Activated T-cell treated with anti-CD3 and anti-CD28 coated beads, Interleukin-2, amount 50 U/mL, for 4 hours (primary cell): Measurements from ENCODE around the gene OCSTAMP. TPM values are rescaled to one million over a fixed set of nuclear protein-coding genes. Genes with fewer than 3 reads are reported as not detected.
A peak's percentile ranks its signal among the peaks of the same experiment; 100 is the strongest.

Source experiments
- ATAC-seq, 2 donors: fragments of 200-7000 bp; cut with Tn5 transposase; one replicate each; pipeline ENCODE4 v1.10.0; 2021
- DNase-seq: peaks from one replicate; pipeline ENCODE4 v3.0.0-alpha.2; 2020
- H3K27me3 Mint-ChIP-seq: one replicate; pipeline ENCODE4 v1.8.0; 2021; ENCODE audit warnings: low read depth, mixed read lengths
- H3K36me3 Mint-ChIP-seq: one replicate; pipeline ENCODE4 v1.8.0; 2022; ENCODE audit warnings: mixed read lengths; ENCODE audit not compliant: insufficient read depth
- H3K4me1 Mint-ChIP-seq: one replicate; pipeline ENCODE4 v1.8.0; 2021; ENCODE audit warnings: low read depth, mixed read lengths
- H3K4me3 Mint-ChIP-seq: one replicate; pipeline ENCODE4 v1.8.0; 2021; ENCODE audit warnings: mild to moderate bottlenecking, moderate library complexity, mixed read lengths
- H3K9me3 Mint-ChIP-seq: one replicate; pipeline ENCODE4 v1.8.0; 2021; ENCODE audit warnings: mixed read lengths
- total RNA-seq, 3 donors: library from RNA; stranded (reverse); gene quantifications; one replicate each; pipeline ENCODE4 v1.2.1, GENCODE V29; 2021

OCSTAMP gene
- total RNA-seq, 3 donors from 2014 or later: 0.16 TPM; not detected in 2

GRCh38 chr20:46580613-46581205 lies 30.3 kb upstream of the OCSTAMP start:
- ATAC-seq (no peak), DNase-seq (no peak)
- Mint-ChIP-seq H3K9me3 (no peaks in the 10 kb centered on the region), H3K4me3 (no peak overlapping the region), H3K36me3 (no peaks in the 10 kb centered on the region), H3K4me1 (no peaks in the 10 kb centered on the region), H3K27me3 (peaks cover 7% of the 10 kb centered on the region)

DNA sequence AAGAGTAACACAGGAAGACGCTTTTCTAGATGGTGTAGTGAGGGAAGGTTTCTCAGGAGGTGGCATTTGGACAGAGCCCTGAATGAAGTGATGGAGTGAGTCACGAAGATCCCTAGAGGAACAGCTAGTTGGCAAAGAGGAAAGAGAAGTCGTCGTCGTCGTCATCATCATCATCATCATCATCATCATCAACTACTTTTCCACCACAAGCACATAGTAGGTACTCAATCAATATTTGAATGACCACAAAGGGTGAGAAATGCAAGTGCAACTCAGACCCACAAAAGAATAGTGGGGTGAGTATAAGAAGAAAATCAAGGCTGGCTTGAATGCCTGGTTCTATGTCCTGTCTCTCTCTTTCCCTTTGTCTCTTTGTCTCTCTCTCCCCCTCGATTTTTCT lies 28.3 kb upstream of the OCSTAMP start:
- Mint-ChIP-seq H3K36me3 (no peaks in the 10 kb centered on the region), H3K4me3 (no peak overlapping the region), H3K27me3 (peaks cover 5% of the 10 kb centered on the region), H3K9me3 (no peaks in the 10 kb centered on the region), H3K4me1 (no peaks in the 10 kb centered on the region)
- no peak for DNase-seq
- ATAC-seq: no peak

DNA sequence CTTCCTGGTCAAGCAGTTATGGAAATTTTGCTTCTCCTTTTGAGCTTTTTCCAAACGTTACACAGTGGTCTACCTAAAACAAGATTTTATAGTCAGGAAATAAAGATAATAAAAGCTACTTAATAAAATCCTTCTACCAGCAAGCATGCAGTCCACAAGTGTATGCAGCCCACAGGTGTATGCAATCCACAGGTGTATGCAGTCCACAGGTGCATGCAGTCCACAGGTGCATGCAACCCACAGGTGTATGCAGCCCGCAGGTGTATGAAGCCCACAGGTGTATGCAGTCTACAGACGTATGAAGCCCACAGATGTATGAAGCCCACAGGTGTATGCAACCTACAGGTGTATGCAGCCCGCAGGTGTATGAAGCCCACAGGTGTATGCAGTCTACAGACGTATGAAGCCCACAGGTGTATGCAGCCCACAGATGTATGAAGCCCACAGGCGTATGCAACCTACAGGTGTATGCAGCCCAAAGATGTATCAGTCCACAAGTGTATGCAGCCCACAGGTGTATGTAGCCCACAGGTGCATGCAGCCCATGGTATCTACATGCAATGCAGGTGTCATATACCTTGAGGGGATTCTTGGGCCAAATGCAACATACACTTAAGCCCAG lies 26.4 kb upstream of the OCSTAMP start:
- Mint-ChIP-seq H3K36me3 (no peaks in the 10 kb centered on the region), H3K4me3 (no peak overlapping the region), H3K9me3 (no peaks in the 10 kb centered on the region), H3K27me3 (peaks cover 4% of the 10 kb centered on the region), H3K4me1 (no peaks in the 10 kb centered on the region)
- no peak for ATAC-seq
- DNase-seq: no peak

DNA sequence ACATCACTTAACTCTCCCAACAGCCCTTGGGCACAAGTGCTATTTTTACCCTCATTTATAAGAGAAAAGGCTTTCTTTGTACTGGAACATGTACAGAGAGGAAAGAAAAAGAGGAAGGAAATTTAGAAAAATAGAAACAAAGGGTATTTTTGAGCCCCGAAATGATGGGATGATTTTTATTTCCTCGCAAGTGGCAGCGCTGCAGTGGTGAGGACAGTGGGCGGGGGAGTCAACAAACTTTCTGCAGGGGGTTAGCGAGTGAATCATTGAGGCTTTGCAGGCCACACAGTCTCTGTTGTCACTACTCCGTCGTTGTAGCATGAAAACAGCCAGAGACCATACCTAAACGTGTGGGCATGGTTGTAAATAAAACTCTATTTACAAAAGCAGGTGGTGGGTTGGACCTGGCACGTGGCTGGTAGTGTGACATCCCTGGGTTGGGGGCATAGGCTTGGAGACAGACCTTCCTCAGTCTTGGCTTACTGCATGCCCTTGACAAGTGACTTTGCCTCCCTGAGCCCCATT lies 25.5 kb upstream of the OCSTAMP start:
- DNase-seq (no peak), ATAC-seq (peak; percentile 46 to 52)
- no peak overlapping the region for H3K4me3 Mint-ChIP-seq
- no peaks in the 10 kb centered on the region for H3K9me3 Mint-ChIP-seq
- H3K27me3 Mint-ChIP-seq: peaks cover 4% of the 10 kb centered on the region
- H3K4me1 Mint-ChIP-seq: no peaks in the 10 kb centered on the region
- no peaks in the 10 kb centered on the region for H3K36me3 Mint-ChIP-seq

- no peak overlapping the region for H3K4me3 Mint-ChIP-seq
- no peaks in the 10 kb centered on the region for H3K36me3 Mint-ChIP-seq
- H3K9me3 Mint-ChIP-seq: no peaks in the 10 kb centered on the region
- no peaks in the 10 kb centered on the region for H3K4me1 Mint-ChIP-seq
- no peak for DNase-seq
- ATAC-seq: no peak
- H3K27me3 Mint-ChIP-seq: peaks cover 6% of the 10 kb centered on the region
These were observed 24.9 kb upstream of the OCSTAMP start for GRCh38 chr20:46575394-46575793.

GRCh38 chr20:46573788-46574584 lies 23.5 kb upstream of the OCSTAMP start:
- no peak for ATAC-seq
- Mint-ChIP-seq H3K36me3 (no peaks in the 10 kb centered on the region), H3K27me3 (peaks cover 6% of the 10 kb centered on the region), H3K9me3 (no peaks in the 10 kb centered on the region), H3K4me3 (no peak overlapping the region), H3K4me1 (no peaks in the 10 kb centered on the region)
- no peak for DNase-seq

DNA sequence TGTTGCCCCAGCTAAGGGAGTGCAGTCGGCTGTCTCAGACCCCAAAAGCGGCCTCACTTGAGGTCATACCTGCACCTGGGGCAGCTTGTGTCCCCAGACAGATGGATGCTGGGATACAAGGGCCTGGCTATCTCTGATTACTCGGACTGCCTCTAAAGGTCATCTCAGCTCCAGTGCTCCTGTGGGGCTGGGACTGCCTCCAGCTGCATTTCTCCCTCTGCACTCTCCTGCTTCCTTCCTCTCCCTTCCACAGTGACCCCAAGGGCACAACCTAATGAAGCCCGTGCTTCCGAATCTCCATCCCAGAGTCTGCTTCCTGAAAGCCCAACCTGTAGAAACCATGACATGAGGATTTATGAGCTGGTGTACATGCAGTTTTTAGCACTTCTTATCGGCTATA lies 22.8 kb upstream of the OCSTAMP start:
- ATAC-seq: no peak
- Mint-ChIP-seq H3K9me3 (no peaks in the 10 kb centered on the region), H3K36me3 (no peaks in the 10 kb centered on the region), H3K27me3 (peaks cover 6% of the 10 kb centered on the region), H3K4me3 (no peak overlapping the region), H3K4me1 (no peaks in the 10 kb centered on the region)
- no peak for DNase-seq

- Mint-ChIP-seq H3K4me3 (no peak overlapping the region), H3K4me1 (no peaks in the 10 kb centered on the region), H3K36me3 (no peaks in the 10 kb centered on the region), H3K27me3 (peaks cover 6% of the 10 kb centered on the region), H3K9me3 (no peaks in the 10 kb centered on the region)
- no peak for ATAC-seq
- DNase-seq: no peak
These were observed 22.3 kb upstream of the OCSTAMP start for GRCh38 chr20:46572790-46573189.

- Mint-ChIP-seq H3K27me3 (peaks cover 9% of the 10 kb centered on the region), H3K9me3 (no peaks in the 10 kb centered on the region), H3K4me3 (no peak overlapping the region), H3K4me1 (no peaks in the 10 kb centered on the region), H3K36me3 (no peaks in the 10 kb centered on the region)
- ATAC-seq (no peak), DNase-seq (no peak)
These were observed 21.7 kb upstream of the OCSTAMP start for GRCh38 chr20:46572153-46572552.

GRCh38 chr20:46571418-46571817 lies 21.0 kb upstream of the OCSTAMP start:
- Mint-ChIP-seq H3K27me3 (peaks cover 7% of the 10 kb centered on the region), H3K4me3 (no peak overlapping the region), H3K36me3 (no peaks in the 10 kb centered on the region), H3K4me1 (no peaks in the 10 kb centered on the region), H3K9me3 (no peaks in the 10 kb centered on the region)
- ATAC-seq (no peak), DNase-seq (no peak)

GRCh38 chr20:46570956-46571355 lies 20.5 kb upstream of the OCSTAMP start:
- no peak for DNase-seq
- Mint-ChIP-seq H3K4me3 (no peak overlapping the region), H3K27me3 (peaks cover 7% of the 10 kb centered on the region), H3K9me3 (no peaks in the 10 kb centered on the region), H3K4me1 (no peaks in the 10 kb centered on the region), H3K36me3 (no peaks in the 10 kb centered on the region)
- no peak for ATAC-seq

DNA sequence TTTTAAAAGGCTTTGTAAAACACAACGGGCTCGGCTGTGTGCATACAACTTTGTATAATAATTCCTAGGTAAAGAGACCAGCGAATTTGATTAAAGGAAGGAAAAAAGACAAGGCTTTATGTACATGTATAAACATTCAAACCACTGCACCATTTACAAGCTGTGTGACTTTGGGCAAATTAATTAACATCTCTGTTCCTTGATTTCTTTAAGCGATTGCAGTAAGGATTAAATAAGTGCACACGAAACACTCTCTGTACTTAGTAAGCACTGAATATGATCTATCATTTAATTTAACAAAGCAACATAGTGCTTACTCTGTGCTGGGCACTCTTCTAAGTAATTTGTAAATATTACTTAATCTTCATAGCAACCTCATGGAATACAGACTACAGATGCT lies 19.5 kb upstream of the OCSTAMP start:
- Mint-ChIP-seq H3K4me1 (no peaks in the 10 kb centered on the region), H3K36me3 (no peaks in the 10 kb centered on the region), H3K9me3 (no peaks in the 10 kb centered on the region), H3K27me3 (peaks cover 7% of the 10 kb centered on the region), H3K4me3 (no peak overlapping the region)
- no peak for ATAC-seq
- no peak for DNase-seq

GRCh38 chr20:46568570-46569129 lies 18.2 kb upstream of the OCSTAMP start:
- Mint-ChIP-seq H3K4me1 (no peaks in the 10 kb centered on the region), H3K36me3 (no peaks in the 10 kb centered on the region), H3K4me3 (no peak overlapping the region), H3K9me3 (no peaks in the 10 kb centered on the region), H3K27me3 (peaks cover 7% of the 10 kb centered on the region)
- no peak for ATAC-seq
- no peak for DNase-seq

DNA sequence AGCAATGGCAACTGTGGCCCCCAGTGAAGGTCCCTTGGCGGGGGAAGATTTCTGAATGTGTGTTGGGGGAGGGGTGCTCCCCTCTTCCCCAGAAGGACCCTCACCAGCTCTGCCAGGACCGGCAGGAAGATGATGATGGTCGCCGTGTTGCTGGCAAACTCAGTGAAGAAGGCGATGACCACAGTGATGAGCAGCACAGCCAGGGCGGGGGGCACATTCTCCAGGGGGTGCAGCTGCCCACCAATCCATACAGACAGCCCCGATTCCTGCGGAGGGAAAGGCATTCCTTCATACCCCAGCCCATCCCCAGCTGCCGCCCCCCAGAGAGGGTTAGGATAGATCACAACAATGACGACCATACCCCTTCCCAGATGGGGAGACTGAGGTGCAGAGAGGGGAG lies 15.7 kb upstream of the OCSTAMP start:
- Mint-ChIP-seq H3K4me3 (no peak overlapping the region), H3K4me1 (no peaks in the 10 kb centered on the region), H3K27me3 (peaks cover 7% of the 10 kb centered on the region), H3K9me3 (no peaks in the 10 kb centered on the region), H3K36me3 (no peaks in the 10 kb centered on the region)
- DNase-seq (no peak), ATAC-seq (no peak)
